ENCODE data around the gene CLDN9.

DNA sequence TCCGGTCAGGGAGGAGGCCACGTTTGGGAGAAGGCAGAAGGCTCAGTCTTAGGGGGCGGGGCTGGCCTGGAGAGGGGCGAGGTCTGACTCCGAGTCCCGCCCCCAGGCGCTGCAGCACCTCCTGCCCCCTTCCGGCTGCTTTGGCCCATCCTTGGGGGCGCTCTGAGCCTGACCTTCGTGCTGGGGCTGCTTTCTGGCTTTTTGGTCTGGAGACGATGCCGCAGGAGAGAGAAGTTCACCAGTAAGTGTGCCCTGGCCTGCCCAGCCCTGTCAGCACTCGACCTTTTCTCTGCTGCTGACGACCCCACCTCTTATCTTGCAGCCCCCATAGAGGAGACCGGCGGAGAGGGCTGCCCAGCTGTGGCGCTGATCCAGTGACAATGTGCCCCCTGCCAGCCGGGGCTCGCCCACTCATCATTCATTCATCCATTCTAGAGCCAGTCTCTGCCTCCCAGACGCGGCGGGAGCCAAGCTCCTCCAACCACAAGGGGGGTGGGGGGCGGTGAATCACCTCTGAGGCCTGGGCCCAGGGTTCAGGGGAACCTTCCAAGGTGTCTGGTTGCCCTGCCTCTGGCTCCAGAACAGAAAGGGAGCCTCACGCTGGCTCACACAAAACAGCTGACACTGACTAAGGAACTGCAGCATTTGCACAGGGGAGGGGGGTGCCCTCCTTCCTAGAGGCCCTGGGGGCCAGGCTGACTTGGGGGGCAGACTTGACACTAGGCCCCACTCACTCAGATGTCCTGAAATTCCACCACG lies 8.9 kb downstream of the CLDN9 start:
- no peak for TF ChIP-seq YY1 (IDR thresholded peaks at IDR 0.05; ENCODE audit: insufficient read depth, insufficient read length)
- TF ChIP-seq ZNF274 (IDR thresholded peaks at IDR 0.05; ENCODE audit: low read depth, low read length): no peak
